A673 (cell line): ENCODE results near the gene ABCG1. TPM values are rescaled to one million over a fixed set of nuclear protein-coding genes. Genes with fewer than 3 reads are reported as not detected.

Source experiments
- BruUV-seq: library from RNA; stranded (reverse); fragments of 400-500 nt; replicated peaks from 2 replicates; lab custom pipeline; 2021; lab: Mats Ljungman, UMichigan
- CTCF ChIA-PET: fragments of 300-600 bp; sonication (Branson Sonifier 250); formaldehyde crosslinking; loops from one replicate; lab custom pipeline; 2022; ENCODE audit warnings: antibody characterized with exemption; lab: Charles Lee
- POLR2A ChIA-PET: fragments of 300-600 bp; sonication (Branson Sonifier 250); formaldehyde crosslinking; loops from one replicate; lab custom pipeline; 2022; ENCODE audit warnings: antibody characterized with exemption; ENCODE audit not compliant: low non-redundant PET; lab: Charles Lee
- DNase-seq: peaks from one replicate; pipeline ENCODE4 v3.0.0-alpha.2; 2015; ENCODE audit warnings: low spot score
- H3K27ac ChIP-seq: fragments of 200-600 bp; sonication (generic); 2 replicates; pipeline ENCODE4 v1.5.1; 2016; ENCODE audit warnings: mixed run types, low read depth, mild to moderate bottlenecking, mixed read lengths, antibody characterized with exemption, low read length; ENCODE audit not compliant: poor library complexity, severe bottlenecking
- H3K27me3 ChIP-seq: fragments of 200-600 bp; sonication (generic); replicated peaks from 2 replicates; pipeline ENCODE4 v1.6.1; 2017; ENCODE audit warnings: mixed run types, low read depth, mild to moderate bottlenecking, mixed read lengths, antibody characterized with exemption, low read length; ENCODE audit not compliant: insufficient read depth, poor library complexity
- H3K36me3 ChIP-seq: fragments of 200-600 bp; sonication (generic); 2 replicates; pipeline ENCODE4 v1.6.1; 2016; ENCODE audit warnings: mixed run types, mild to moderate bottlenecking, mixed read lengths, antibody characterized with exemption, low read length; ENCODE audit not compliant: insufficient read depth, poor library complexity, severe bottlenecking
- H3K4me1 ChIP-seq: fragments of 200-600 bp; sonication (generic); 2 replicates; pipeline ENCODE4 v1.6.1; 2017; ENCODE audit warnings: mixed run types, mild to moderate bottlenecking, mixed read lengths, antibody characterized with exemption, low read length; ENCODE audit not compliant: insufficient read depth, poor library complexity, severe bottlenecking
- H3K4me3 ChIP-seq: fragments of 200-600 bp; sonication (generic); 2 replicates; pipeline ENCODE4 v1.5.1; 2016; ENCODE audit warnings: low read depth, mixed run types, mild to moderate bottlenecking, mixed read lengths, low read length; ENCODE audit not compliant: poor library complexity, severe bottlenecking
- H3K9me3 ChIP-seq: fragments of 200-600 bp; sonication (generic); 2 replicates; pipeline ENCODE4 v1.6.1; 2016; ENCODE audit warnings: mixed run types, low read depth, mild to moderate bottlenecking, mixed read lengths, antibody characterized with exemption, low read length; ENCODE audit not compliant: poor library complexity, severe bottlenecking
- EZH2 ChIP-seq: fragments of 200-600 bp; sonication (generic); IDR thresholded peaks from 2 replicates; pipeline ENCODE4 v1.6.1; 2017; ENCODE audit warnings: borderline replicate concordance, low read depth, mild to moderate bottlenecking, mixed read lengths, antibody characterized with exemption, low read length; ENCODE audit not compliant: poor library complexity, severe bottlenecking
- intact Hi-C: fragments of 100-400 bp; cut with micrococcal nuclease; formaldehyde crosslinking; loops from one replicate; pipeline ENCODE4 v1.10.0; 2022; ENCODE audit not compliant: unreplicated experiment
- total RNA-seq: library from RNA; stranded (reverse); gene quantifications from 2 replicates; pipeline ENCODE4 v1.2.3, GENCODE V29; 2021
- TF ChIP-seq, protein P1 (sequence below): fragments of 300-800, 200-600 bp; sonication (generic); conservative IDR thresholded peaks from 2 replicates; pipeline ENCODE4 v1.5.1; 2017; ENCODE audit warnings: low read depth, mild to moderate bottlenecking, antibody characterized with exemption, low read length, moderate library complexity, mixed read lengths

The ABCG1 gene
- total RNA-seq, 1 experiment from 2014 or later: 3.4 TPM

DNA sequence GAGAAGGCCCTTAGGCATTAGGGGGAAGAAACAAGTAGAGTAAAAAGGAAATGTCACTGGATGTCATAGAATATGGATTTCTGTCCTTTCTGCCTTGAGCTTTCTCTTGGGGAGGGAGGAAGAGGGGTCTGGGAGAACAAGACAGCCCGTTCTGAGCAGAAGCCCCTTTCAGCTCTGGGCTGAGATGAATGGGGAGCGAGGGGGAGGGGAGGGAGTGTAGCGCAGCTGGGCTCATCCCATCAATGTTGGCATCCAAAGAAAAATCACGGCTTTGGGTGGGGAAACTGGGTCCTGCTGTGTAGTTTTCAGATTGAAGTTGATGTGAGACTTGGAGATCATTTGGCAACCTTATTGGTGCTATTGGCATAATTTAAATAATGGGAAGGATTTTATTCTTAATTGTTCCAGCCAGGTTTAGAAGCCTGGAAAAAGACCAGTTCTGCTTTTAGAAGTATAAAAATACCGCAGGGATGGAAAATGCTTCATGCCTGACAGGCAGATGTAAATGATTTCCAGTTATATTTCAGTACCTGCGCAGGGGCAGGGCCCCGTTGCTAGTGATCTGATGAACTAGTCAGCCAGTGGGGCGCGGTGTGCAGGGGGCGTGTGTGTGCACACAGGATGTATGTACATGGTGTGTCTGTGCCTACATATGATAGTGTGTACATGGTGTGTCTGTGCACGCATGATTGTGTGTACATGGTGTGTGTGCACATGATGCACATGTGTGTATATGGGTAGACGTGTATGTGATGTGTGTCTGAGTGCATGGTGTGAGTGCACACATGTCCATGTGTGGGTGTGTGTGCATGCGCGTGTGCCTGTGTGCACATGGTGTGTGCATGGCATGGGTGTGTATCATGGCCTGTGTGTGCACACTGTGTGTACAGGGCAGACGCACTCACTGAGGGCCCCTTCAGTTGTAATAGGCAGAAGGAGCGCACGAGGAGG is 36.0 kb downstream of the ABCG1 start:
- no peak for DNase-seq
- intact Hi-C loops: no loop called here
- Histone ChIP-seq H3K4me1 (no peaks in the 10 kb centered on the region), H3K27me3 (no peaks in the 10 kb centered on the region), H3K9me3 (no peaks in the 10 kb centered on the region), H3K4me3 (no peak overlapping the region), H3K27ac (no peak overlapping the region), H3K36me3 (no peaks in the 10 kb centered on the region)
- CTCF ChIA-PET: no interaction called here
- TF ChIP-seq, protein P1, sequence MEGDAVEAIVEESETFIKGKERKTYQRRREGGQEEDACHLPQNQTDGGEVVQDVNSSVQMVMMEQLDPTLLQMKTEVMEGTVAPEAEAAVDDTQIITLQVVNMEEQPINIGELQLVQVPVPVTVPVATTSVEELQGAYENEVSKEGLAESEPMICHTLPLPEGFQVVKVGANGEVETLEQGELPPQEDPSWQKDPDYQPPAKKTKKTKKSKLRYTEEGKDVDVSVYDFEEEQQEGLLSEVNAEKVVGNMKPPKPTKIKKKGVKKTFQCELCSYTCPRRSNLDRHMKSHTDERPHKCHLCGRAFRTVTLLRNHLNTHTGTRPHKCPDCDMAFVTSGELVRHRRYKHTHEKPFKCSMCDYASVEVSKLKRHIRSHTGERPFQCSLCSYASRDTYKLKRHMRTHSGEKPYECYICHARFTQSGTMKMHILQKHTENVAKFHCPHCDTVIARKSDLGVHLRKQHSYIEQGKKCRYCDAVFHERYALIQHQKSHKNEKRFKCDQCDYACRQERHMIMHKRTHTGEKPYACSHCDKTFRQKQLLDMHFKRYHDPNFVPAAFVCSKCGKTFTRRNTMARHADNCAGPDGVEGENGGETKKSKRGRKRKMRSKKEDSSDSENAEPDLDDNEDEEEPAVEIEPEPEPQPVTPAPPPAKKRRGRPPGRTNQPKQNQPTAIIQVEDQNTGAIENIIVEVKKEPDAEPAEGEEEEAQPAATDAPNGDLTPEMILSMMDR: no peak
- no peak for TF ChIP-seq EZH2
- POLR2A ChIA-PET: no interaction called here
- no TSS peak for BruUV-seq

DNA sequence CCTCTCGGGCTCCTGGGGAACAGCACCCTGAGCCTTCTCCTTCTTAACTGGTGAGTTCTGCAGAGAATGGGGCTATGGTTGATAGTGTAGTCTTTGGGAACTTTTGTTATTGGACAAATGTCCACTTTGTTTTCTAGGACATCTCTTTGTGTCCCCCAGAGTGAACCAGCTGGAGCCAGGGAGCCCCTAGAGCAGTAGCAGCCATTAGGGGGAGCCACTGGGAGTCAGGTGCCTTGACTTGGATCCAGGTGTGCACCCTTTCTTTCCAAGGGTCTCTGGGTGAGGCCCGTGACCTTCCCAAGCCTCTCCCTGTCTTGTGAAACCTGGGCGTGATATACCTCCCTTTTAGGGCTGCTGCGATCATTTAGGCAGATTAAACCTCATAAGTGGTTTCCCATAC is 36.9 kb downstream of the ABCG1 start:
- intact Hi-C loops: no loop called here
- Histone ChIP-seq H3K27me3 (no peaks in the 10 kb centered on the region), H3K4me1 (no peaks in the 10 kb centered on the region), H3K27ac (no peak overlapping the region), H3K4me3 (no peak overlapping the region), H3K36me3 (no peaks in the 10 kb centered on the region), H3K9me3 (no peaks in the 10 kb centered on the region)
- DNase-seq: no peak
- ChIA-PET CTCF (interaction anchor here (0.6 kb wide), 2 partner anchors 87 to 126 kb away, joined by 3 to 8 read pairs; no protein-coding TSS in a partner anchor), POLR2A (no interaction called here)
- BruUV-seq: no TSS peak
- TF ChIP-seq EZH2: no peak
- TF ChIP-seq, protein P1: peak; percentile 26; the same call in 1 of the 2 replicates

DNA sequence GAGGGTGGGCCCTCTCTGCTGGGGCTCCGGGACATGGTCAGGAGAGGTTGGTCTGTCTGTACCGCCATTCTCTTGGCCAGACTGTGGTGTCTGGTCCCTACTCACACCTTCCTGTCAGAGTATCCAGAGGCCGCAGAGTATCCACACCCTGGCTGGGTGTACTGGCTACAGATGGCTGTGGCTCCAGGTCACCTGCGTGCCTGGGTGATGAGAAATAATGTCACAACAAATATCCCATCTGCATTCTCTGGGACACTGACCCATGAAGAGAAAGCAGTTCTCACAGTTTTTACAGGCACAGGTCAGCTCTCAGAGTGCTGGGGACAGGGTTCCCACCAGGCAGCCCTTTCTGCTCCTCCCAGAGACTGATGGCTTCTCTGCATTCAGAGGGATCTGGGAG is 37.4 kb downstream of the ABCG1 start:
- Histone ChIP-seq H3K9me3 (no peaks in the 10 kb centered on the region), H3K27me3 (no peaks in the 10 kb centered on the region), H3K4me3 (no peak overlapping the region), H3K36me3 (no peaks in the 10 kb centered on the region), H3K27ac (no peak overlapping the region), H3K4me1 (no peaks in the 10 kb centered on the region)
- TF ChIP-seq EZH2: no peak
- TF ChIP-seq, protein P1: no peak
- ChIA-PET POLR2A (no interaction called here), CTCF (interaction anchor here (0.6 kb wide), 2 partner anchors 88 to 127 kb away, joined by 3 to 8 read pairs; no protein-coding TSS in a partner anchor)
- intact Hi-C loops: no loop called here
- BruUV-seq: no TSS peak
- no peak for DNase-seq
